Activated CD4-positive, alpha-beta T cell treated with anti-CD3 and anti-CD28 coated beads, Interleukin-2, amount 50 U/mL, for 24 hours (primary cell): ENCODE results near the gene OXGR1.
"Not testable (repeated sequence)": the region's sequence is repeated elsewhere in the genome, so short reads cannot be mapped to it uniquely, and the experiment has no call there.

Source experiments
- DNase-seq, 2 donors: peaks; one replicate each; pipeline ENCODE4 v3.0.0-alpha.2; 2020; ENCODE audit warnings: low read depth in 1 of 2, low spot score in 1 of 2

The OXGR1 gene

GRCh38 chr13:97005625-97006262 is 11.5 kb upstream of the OXGR1 start:
- no peak for DNase-seq

- DNase-seq: no peak
Observed at GRCh38 chr13:97004886-97005285, 10.6 kb upstream of the OXGR1 start.

GRCh38 chr13:97004096-97004876 is 10.0 kb upstream of the OXGR1 start:
- no peak for DNase-seq

- DNase-seq: no peak
Observed at GRCh38 chr13:97003071-97003470, 8.8 kb upstream of the OXGR1 start.

GRCh38 chr13:97002581-97002980 is 8.3 kb upstream of the OXGR1 start:
- no peak for DNase-seq

- DNase-seq: no peak
Observed at GRCh38 chr13:97001636-97002035, 7.4 kb upstream of the OXGR1 start.

- DNase-seq: no peak
Observed at GRCh38 chr13:97000295-97000925, 6.1 kb upstream of the OXGR1 start.

- DNase-seq: no peak
Observed at GRCh38 chr13:96999091-96999490, 4.8 kb upstream of the OXGR1 start.

- no peak for DNase-seq
Observed at GRCh38 chr13:96998051-96998450, 3.8 kb upstream of the OXGR1 start.

- no peak for DNase-seq
Observed at GRCh38 chr13:96996886-96997285, 2.6 kb upstream of the OXGR1 start.

GRCh38 chr13:96996107-96996506 is 1.8 kb upstream of the OXGR1 start:
- no peak for DNase-seq

- no peak for DNase-seq
Observed at GRCh38 chr13:96994858-96995243, 575 bp upstream of the OXGR1 start.

GRCh38 chr13:96993634-96994016 is 651 bp downstream of the OXGR1 start:
- no peak for DNase-seq

GRCh38 chr13:96992633-96993032 is 1.6 kb downstream of the OXGR1 start:
- no peak for DNase-seq

- no peak for DNase-seq
Observed at GRCh38 chr13:96991072-96991471, 3.2 kb downstream of the OXGR1 start.

GRCh38 chr13:96988441-96988840 is 5.8 kb downstream of the OXGR1 start:
- no peak for DNase-seq

- DNase-seq: no peak
Observed at GRCh38 chr13:96984051-96984508, 10.2 kb downstream of the OXGR1 start.

- DNase-seq: no peak
Observed at GRCh38 chr13:96982672-96983071, 11.6 kb downstream of the OXGR1 start.

GRCh38 chr13:96979861-96980260 is 14.4 kb downstream of the OXGR1 start:
- not testable (repeated sequence) for DNase-seq

GRCh38 chr13:96968027-96968426 is 26.2 kb downstream of the OXGR1 start:
- DNase-seq: no peak

- DNase-seq: no peak
Observed at GRCh38 chr13:96967248-96967745, 27.0 kb downstream of the OXGR1 start.
